GM21737 (cell line): ENCODE data around the gene TDP2.

ENCODE experiments used
- ATAC-seq: cut with Tn5 transposase; IDR thresholded peaks from one replicate; pipeline ENCODE4 v1.9.1; 2021; ENCODE audit warnings: mild to moderate bottlenecking, moderate library complexity; ENCODE audit not compliant: unreplicated experiment

Gene TDP2

DNA sequence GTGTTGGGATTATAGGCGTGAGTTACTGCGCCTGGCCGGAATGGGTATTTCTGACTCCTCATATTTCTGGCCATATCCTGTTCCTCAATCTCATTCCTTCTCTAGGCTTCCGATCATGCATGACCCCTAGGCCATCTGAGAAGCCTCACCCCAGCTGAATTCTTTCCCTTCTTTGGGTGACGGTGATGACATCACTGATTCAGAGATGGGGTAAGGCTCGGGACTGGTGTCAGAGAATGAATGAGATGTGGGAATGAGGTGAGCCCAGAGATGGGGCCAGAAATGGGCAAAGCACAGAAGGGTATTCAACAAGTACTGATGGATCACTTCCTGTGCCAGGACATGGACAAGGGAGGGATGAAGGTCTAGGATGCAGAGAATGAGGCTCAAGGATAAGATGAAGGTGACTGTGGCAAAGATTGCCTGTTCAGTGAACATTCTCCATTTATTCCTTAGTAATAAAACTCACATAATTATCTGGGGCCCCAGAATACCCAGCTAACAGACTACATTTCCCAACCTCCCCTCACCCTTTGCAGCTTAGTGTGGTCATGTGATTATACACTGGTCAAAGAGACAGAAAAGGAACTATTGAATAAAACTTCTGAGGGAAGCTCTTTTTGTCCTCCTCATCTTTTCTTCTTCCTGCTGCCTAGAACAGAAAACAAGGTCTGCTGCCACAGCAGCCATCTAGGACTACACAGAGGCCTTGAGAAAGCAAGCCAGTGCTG, 60.3 kb downstream of the TDP2 start:
- no peak for ATAC-seq

DNA sequence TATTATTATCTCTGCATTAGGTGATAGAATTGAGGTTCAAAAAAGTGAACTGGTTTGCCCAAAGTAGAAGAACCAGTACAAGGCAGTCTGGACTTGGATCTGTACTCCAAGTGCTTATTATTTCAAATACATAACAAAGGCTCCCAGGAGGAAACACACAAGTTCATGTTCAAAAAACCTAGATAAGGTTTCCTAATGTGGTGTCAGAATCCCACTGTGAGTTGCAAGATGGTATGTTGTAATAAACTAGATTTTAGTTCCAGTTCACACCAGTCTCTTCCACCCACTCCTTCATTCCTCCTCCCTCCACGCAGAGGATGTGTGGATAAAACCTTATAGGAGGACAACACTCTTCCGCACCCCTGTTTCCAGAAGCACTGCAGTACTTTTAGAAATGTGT, 63.5 kb downstream of the TDP2 start:
- no peak for ATAC-seq

DNA sequence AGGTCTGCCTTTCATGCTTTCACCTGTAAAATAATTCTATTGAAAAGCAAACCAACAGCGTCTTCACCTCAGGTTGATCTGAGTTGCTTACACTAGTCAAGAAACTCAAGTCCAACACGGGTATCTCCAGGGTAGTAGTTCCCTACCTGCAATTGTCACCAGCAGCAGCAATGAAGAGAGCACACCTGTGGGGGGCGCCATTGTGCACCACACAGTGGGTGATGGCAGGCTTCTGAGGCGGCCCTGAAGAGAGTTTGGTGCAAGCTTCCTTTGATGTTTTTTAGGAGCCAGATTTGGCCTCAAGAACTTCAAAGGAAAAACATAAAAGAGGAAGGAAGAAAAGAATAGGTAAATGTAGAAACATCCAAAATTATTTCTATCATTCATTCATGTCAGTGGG, 65.8 kb downstream of the TDP2 start:
- ATAC-seq: no peak
